SK-N-SH (cell line): ENCODE data around the gene SNRPD2. TPM values are rescaled to one million over a fixed set of nuclear protein-coding genes. Genes with fewer than 3 reads are reported as not detected.

Experiments used
- CTCF ChIA-PET: fragments of 300-600, 350-600 bp; formaldehyde crosslinking; extraction: SDS; loops from one replicate; lab custom pipeline; 2021; lab: Yijun Ruan, JAX
- POLR2A ChIA-PET: fragments of 350-600 bp; sonication (Branson Sonifier 250); formaldehyde crosslinking; extraction: SDS; loops from one replicate; lab custom pipeline; 2020; ENCODE audit warnings: antibody characterized with exemption, inconsistent platforms; lab: Yijun Ruan, JAX
- DNase-seq: peaks from one replicate; pipeline ENCODE4 v3.0.0; 2012
- H2AFZ ChIP-seq: fragments of 200-600 bp; sonication (generic); 2 replicates; pipeline ENCODE4 v1.8.1; 2016; ENCODE audit warnings: antibody characterized with exemption, mild to moderate bottlenecking, low read depth
- H3F3A ChIP-seq: fragments of 200-600 bp; sonication (generic); replicated peaks from 2 replicates; pipeline ENCODE3; 2016; ENCODE audit warnings: antibody characterized with exemption, mild to moderate bottlenecking; ENCODE audit not compliant: insufficient read depth
- H3K27ac ChIP-seq, 2 experiments: fragments of 200-500 bp in 1 of 2; fragments of 200-600 bp in 1 of 2; sonication (Bioruptor generic) in 1 of 2; sonication (generic), shearing (Covaris generic) in 1 of 2; 2 replicates each; pipeline versions ENCODE4 v1.5.1 to v1.6.1; 2014 to 2016; ENCODE audit warnings: low read depth in 2 of 2, inconsistent platforms in 1 of 2, low read length in 1 of 2, mild to moderate bottlenecking in 1 of 2, mixed read lengths in 1 of 2
- H3K27me3 ChIP-seq: fragments of 200-600 bp; sonication (generic), shearing (Covaris generic); 2 replicates; pipeline ENCODE4 v1.6.1; 2016; ENCODE audit warnings: mixed run types; ENCODE audit not compliant: insufficient read depth
- H3K36me3 ChIP-seq, 2 experiments: fragments of 200-500 bp in 1 of 2; fragments of 200-600 bp in 1 of 2; sonication (Bioruptor generic) in 1 of 2; sonication (generic) in 1 of 2; replicated peaks in 1 of 2; 2 replicates each; pipeline versions ENCODE3 to v1.5.1; 2014 to 2016; ENCODE audit warnings: low read length in 1 of 2, mild to moderate bottlenecking in 1 of 2; ENCODE audit not compliant: insufficient read depth in 2 of 2, control insufficient read depth in 1 of 2
- H3K4me1 ChIP-seq, 2 experiments: fragments of 200-500 bp in 1 of 2; fragments of 200-600 bp in 1 of 2; sonication (Bioruptor generic) in 1 of 2; sonication (generic), shearing (Covaris generic) in 1 of 2; 2 replicates each; pipeline versions ENCODE4 v1.5.1 to v1.6.1; 2014 to 2016; ENCODE audit warnings: low read depth in 1 of 2, low read length in 1 of 2, mixed run types in 1 of 2; ENCODE audit not compliant: insufficient read depth in 2 of 2, control insufficient read depth in 1 of 2
- H3K4me2 ChIP-seq: fragments of 200-600 bp; sonication (generic), shearing (Covaris generic); 2 replicates; pipeline ENCODE4 v1.6.1; 2017; ENCODE audit warnings: mixed run types
- H3K4me3 ChIP-seq, 2 experiments: fragments of 200-500 bp in 1 of 2; fragments of 200-600 bp in 1 of 2; sonication (Bioruptor generic) in 1 of 2; sonication (generic), shearing (Covaris generic) in 1 of 2; 2 replicates each; pipeline versions ENCODE4 v1.5.1 to v1.8.1; 2014 to 2016; ENCODE audit warnings: low read depth in 2 of 2, inconsistent platforms in 1 of 2, low read length in 1 of 2, mild to moderate bottlenecking in 1 of 2, mixed read lengths in 1 of 2, moderate library complexity in 1 of 2
- H3K79me2 ChIP-seq: fragments of 200-600 bp; sonication (generic); 2 replicates; pipeline ENCODE4 v1.8.1; 2017; ENCODE audit warnings: mild to moderate bottlenecking; ENCODE audit not compliant: insufficient read depth
- H3K9ac ChIP-seq: fragments of 200-600 bp; sonication (generic); 2 replicates; pipeline ENCODE4 v1.6.1; 2017; ENCODE audit warnings: mixed run types
- H3K9me2 ChIP-seq: fragments of 200-600 bp; sonication (generic); 2 replicates; pipeline ENCODE4 v1.6.1; 2017; ENCODE audit warnings: mixed run types
- H3K9me3 ChIP-seq: fragments of 200-600 bp; sonication (generic); 2 replicates; pipeline ENCODE4 v1.6.1; 2017; ENCODE audit warnings: mixed run types, mild to moderate bottlenecking, moderate library complexity
- H4K20me1 ChIP-seq: fragments of 200-600 bp; sonication (generic); 2 replicates; pipeline ENCODE4 v1.6.1; 2017; ENCODE audit warnings: mild to moderate bottlenecking, mixed run types; ENCODE audit not compliant: insufficient read depth
- CHD2 ChIP-seq: fragments of 150-350 bp; IDR thresholded peaks from 2 replicates; pipeline ENCODE4 v1.6.1; 2018; ENCODE audit warnings: low read length; ENCODE audit not compliant: partially characterized antibody
- CTCF ChIP-seq: fragments of 200-600 bp; sonication (generic); IDR thresholded peaks from 2 replicates; pipeline ENCODE4 v1.6.1; 2017; ENCODE audit warnings: antibody characterized with exemption, mild to moderate bottlenecking, moderate library complexity
- ELF1 ChIP-seq: IDR thresholded peaks from 2 replicates; pipeline ENCODE4 v1.4.0; 2012
- EZH2phosphoT487 ChIP-seq: fragments of 200-600 bp; sonication (generic); IDR thresholded peaks from 2 replicates; pipeline ENCODE4 v1.6.1; 2017; ENCODE audit warnings: low read depth, mixed run types, mild to moderate bottlenecking, antibody characterized with exemption, moderate library complexity, borderline replicate concordance
- FOSL2 ChIP-seq: IDR thresholded peaks from 2 replicates; pipeline ENCODE4 v1.4.0; 2012; ENCODE audit warnings: low read depth, mild to moderate bottlenecking, moderate library complexity, borderline replicate concordance
- FOXM1 ChIP-seq: IDR thresholded peaks from 2 replicates; pipeline ENCODE4 v1.4.0; 2012; ENCODE audit warnings: low read depth, mild to moderate bottlenecking
- GABPA ChIP-seq: IDR thresholded peaks from 2 replicates; pipeline ENCODE4 v1.4.0; 2012; ENCODE audit warnings: low read depth, mild to moderate bottlenecking
- GATA2 ChIP-seq: sonication (generic); formaldehyde crosslinking; IDR thresholded peaks from 2 replicates; pipeline ENCODE4 v1.5.0; 2020; ENCODE audit warnings: mild to moderate bottlenecking, missing genetic modification reagents
- JUND ChIP-seq: IDR thresholded peaks from 2 replicates; pipeline ENCODE4 v1.4.0; 2012
- MAX ChIP-seq: IDR thresholded peaks from 2 replicates; pipeline ENCODE4 v1.4.0; 2012; ENCODE audit warnings: low read depth
- POLR2AphosphoS5 ChIP-seq: IDR thresholded peaks from 2 replicates; pipeline ENCODE4 v1.6.1; 2012; ENCODE audit warnings: low read depth, low read length
- RAD21 ChIP-seq: IDR thresholded peaks from 2 replicates; pipeline ENCODE4 v1.6.1; 2012; ENCODE audit warnings: mild to moderate bottlenecking, low read length
- RCOR1 ChIP-seq: fragments of 150-350 bp; IDR thresholded peaks from 2 replicates; pipeline ENCODE4 v1.6.1; 2017; ENCODE audit warnings: antibody characterized with exemption, low read length
- REST ChIP-seq: IDR thresholded peaks from 2 replicates; pipeline ENCODE4 v1.6.1; 2012; ENCODE audit warnings: mild to moderate bottlenecking, low read depth, low read length, moderate library complexity
- RFX5 ChIP-seq: IDR thresholded peaks from 2 replicates; pipeline ENCODE4 v1.6.1; 2012; ENCODE audit warnings: mild to moderate bottlenecking, improper control_type of control experiment, low read length
- RXRA ChIP-seq: IDR thresholded peaks from 2 replicates; pipeline ENCODE4 v1.4.0; 2012; ENCODE audit warnings: low read depth, mild to moderate bottlenecking, borderline replicate concordance
- SMC3 ChIP-seq: IDR thresholded peaks from 2 replicates; pipeline ENCODE4 v1.6.1; 2012; ENCODE audit warnings: low read depth, low read length, improper control_type of control experiment
- TAF1 ChIP-seq: IDR thresholded peaks from 2 replicates; pipeline ENCODE4 v1.6.1; 2012; ENCODE audit warnings: low read depth, mild to moderate bottlenecking, low read length, moderate library complexity, borderline replicate concordance
- TCF12 ChIP-seq: IDR thresholded peaks from 2 replicates; pipeline ENCODE4 v1.4.0; 2012
- TEAD4 ChIP-seq: IDR thresholded peaks from 2 replicates; pipeline ENCODE4 v1.4.0; 2012; ENCODE audit warnings: mild to moderate bottlenecking, borderline replicate concordance; ENCODE audit not compliant: insufficient read depth
- USF2 ChIP-seq: fragments of 150-350 bp; IDR thresholded peaks from 2 replicates; pipeline ENCODE4 v1.6.1; 2017; ENCODE audit warnings: antibody characterized with exemption, low read length, low read depth, borderline replicate concordance
- YY1 ChIP-seq: IDR thresholded peaks from 2 replicates; pipeline ENCODE4 v1.4.0; 2012; ENCODE audit warnings: low read depth, mild to moderate bottlenecking
- WGBS: methylation state at CpG from one replicate; pipeline ENCODE4 v1.1.6; 2017; ENCODE audit warnings: low lambda C conversion rate; 5-methylcytosine and 5-hydroxymethylcytosine counted together
- polyA plus RNA-seq, 3 experiments: library from polyadenylated mRNA; depleted of rRNA; stranded (reverse); fragments of >200 nt; gene quantifications; 2 replicates each; pipeline ENCODE4 v1.2.3, GENCODE V29; 2012

SNRPD2 gene
- polyA plus RNA-seq, 1 of the 3 experiments (the other 2 are of a cell fraction), result 1,248 TPM

GRCh38 chr19:45663800-45664199 lies 28.0 kb downstream of the SNRPD2 start:
- Histone ChIP-seq H3K4me1 (peaks cover 0 to 8% of the 10 kb centered on the region in 2 experiments; a peak in 1 of 4 replicates), H3K9me2 (no peaks in the 10 kb centered on the region), H3K36me3 (no peaks in the 10 kb centered on the region), H3K4me2 (no peak overlapping the region), H3K9me3 (no peaks in the 10 kb centered on the region), H3K27me3 (no peaks in the 10 kb centered on the region), H3F3A (no peaks in the 10 kb centered on the region), H3K4me3 (no peak overlapping the region), H4K20me1 (no peaks in the 10 kb centered on the region), H2AFZ (no peak overlapping the region), H3K9ac (no peak overlapping the region), H3K79me2 (no peaks in the 10 kb centered on the region), H3K27ac (no peak overlapping the region)
- ChIA-PET CTCF (no interaction called here), POLR2A (no interaction called here)
- TF ChIP-seq RAD21, result no peak
- TF ChIP-seq TCF12, result no peak
- no peak for TF ChIP-seq TAF1
- TF ChIP-seq CTCF, result no peak
- no peak for TF ChIP-seq GABPA
- no peak for TF ChIP-seq YY1
- no peak for TF ChIP-seq POLR2AphosphoS5
- no peak for TF ChIP-seq JUND
- TF ChIP-seq MAX, result no peak
- no peak for TF ChIP-seq ELF1
- TF ChIP-seq RXRA, result no peak
- no peak for TF ChIP-seq EZH2phosphoT487
- no peak for TF ChIP-seq USF2
- TF ChIP-seq GATA2 (CRISPR knock-in tag), result no peak
- no peak for TF ChIP-seq FOSL2
- no peak for DNase-seq
- 77% methylated on average over 1 of the region's 1 CpG for WGBS

- no peaks in the 10 kb centered on the region for H3K36me3 ChIP-seq
- ChIA-PET POLR2A (no interaction called here), CTCF (interaction anchor here (1.9 kb wide), 1 partner anchor 18 kb away, joined by 4 read pairs; no protein-coding TSS in a partner anchor)
- H3K4me2 ChIP-seq, result no peak overlapping the region
- H3K9me2 ChIP-seq, result no peaks in the 10 kb centered on the region
- H3K4me3 ChIP-seq, result no peak overlapping the region
- no peaks in the 10 kb centered on the region; a peak in 1 of 4 replicates for H3K4me1 ChIP-seq
- H3K9me3 ChIP-seq, result no peaks in the 10 kb centered on the region
- no peak overlapping the region for H3K9ac ChIP-seq
- H3K27me3 ChIP-seq, result no peaks in the 10 kb centered on the region
- no peaks in the 10 kb centered on the region for H3K79me2 ChIP-seq
- no peaks in the 10 kb centered on the region for H4K20me1 ChIP-seq
- DNase-seq, result no peak
- WGBS, result 57% methylated on average over 5 of the region's 8 CpGs
- TF ChIP-seq GABPA (no peak), POLR2AphosphoS5 (no peak), REST (no peak), TCF12 (no peak), CHD2 (no peak), RFX5 (no peak), EZH2phosphoT487 (no peak), YY1 (no peak), FOXM1 (no peak), ELF1 (no peak), SMC3 (no peak), TEAD4 (no peak), RCOR1 (no peak)
- TF ChIP-seq, all 33 proteins: peak for 0
- no peak overlapping the region for H2AFZ ChIP-seq
- no peak overlapping the region for H3K27ac ChIP-seq
- no peaks in the 10 kb centered on the region for H3F3A ChIP-seq
Measured at GRCh38 chr19:45660636-45661035, 31.1 kb downstream of the SNRPD2 start.
